Gastroesophageal sphincter (tissue), 4 donors: Measurements from ENCODE around the gene LCORL. TPM values are rescaled to one million over a fixed set of nuclear protein-coding genes. Genes with fewer than 3 reads are reported as not detected.
A peak's percentile ranks its signal among the peaks of the same experiment; 100 is the strongest.

ENCODE experiments used
- ATAC-seq: fragments of 150-250 bp; one replicate; pipeline ENCODE4 v1.9.1; 2016; ENCODE audit warnings: mild to moderate bottlenecking, moderate library complexity
- H3K27ac ChIP-seq, 4 donors: fragments of 200-600 bp; sonication (generic) in 3 of 4; 1 replicate in 3 of 4; 2 replicates in 1 of 4; pipeline ENCODE4 v1.5.1; 2016 to 2019
- H3K27me3 ChIP-seq: fragments of 200-600 bp; sonication (generic); one replicate; pipeline ENCODE4 v1.5.1; 2019
- H3K36me3 ChIP-seq, 2 donors: fragments of 200-600 bp; sonication (generic); one replicate each; pipeline ENCODE4 v1.5.1; 2019; ENCODE audit warnings: control low read depth in 1 of 2
- H3K4me1 ChIP-seq, 3 donors: fragments of 200-600 bp; sonication (generic); 1 replicate in 2 of 3; 2 replicates in 1 of 3; pipeline ENCODE4 v1.5.1; 2016 to 2019; ENCODE audit warnings: control low read depth in 2 of 3
- H3K4me3 ChIP-seq, 2 donors: fragments of 200-600 bp; sonication (generic); one replicate each; pipeline ENCODE4 v1.5.1; 2019; ENCODE audit warnings: mild to moderate bottlenecking in 1 of 2, moderate library complexity in 1 of 2
- H3K9me3 ChIP-seq, 3 donors: fragments of 200-600 bp; sonication (generic); one replicate each; pipeline ENCODE4 v1.5.1; 2017 to 2019; ENCODE audit warnings: control low read depth in 2 of 3
- CTCF ChIP-seq, 4 experiments: fragments of 200-600 bp in 2 of 4; fragments of 450-650 bp in 2 of 4; sonication (generic) in 1 of 4; IDR thresholded peaks; one replicate each; pipeline ENCODE4 v1.5.1; 2017 to 2019; ENCODE audit warnings: antibody characterized with exemption in 4 of 4, mild to moderate bottlenecking in 2 of 4, moderate library complexity in 2 of 4
- EP300 ChIP-seq: sonication (generic); formaldehyde crosslinking; IDR thresholded peaks from one replicate; pipeline ENCODE4 v1.6.1; 2017; ENCODE audit warnings: antibody characterized with exemption, mild to moderate bottlenecking
- POLR2A ChIP-seq, 2 donors: fragments of 450-650 bp; IDR thresholded peaks; one replicate each; pipeline ENCODE4 v1.6.1; 2017; ENCODE audit warnings: antibody characterized with exemption in 2 of 2, mild to moderate bottlenecking in 2 of 2, moderate library complexity in 1 of 2
- POLR2AphosphoS5 ChIP-seq: sonication (generic); formaldehyde crosslinking; IDR thresholded peaks from one replicate; pipeline ENCODE4 v1.6.1; 2017; ENCODE audit warnings: antibody characterized with exemption
- WGBS, 2 donors: methylation state at CpG; one replicate each; pipeline ENCODE4 v1.1.5; 2018; ENCODE audit warnings: low coverage in 1 of 2; 5-methylcytosine and 5-hydroxymethylcytosine counted together
- total RNA-seq, 4 donors: library from RNA; depleted of rRNA; stranded (reverse); fragments of >200 nt; gene quantifications; one replicate each; pipeline ENCODE4 v1.1.0, GENCODE V29; 2016

LCORL gene
- total RNA-seq, 4 donors from 2014 or later, result 8.5 to 14.7 (median 10.3) TPM

- no peak for ATAC-seq
- Histone ChIP-seq H3K4me3 (no peak overlapping the region), H3K27me3 (no peaks in the 10 kb centered on the region), H3K27ac (no peak overlapping the region), H3K36me3 (no peaks in the 10 kb centered on the region), H3K4me1 (peaks cover 6 to 37% (median 28%) of the 10 kb centered on the region in 3 donors), H3K9me3 (no peaks in the 10 kb centered on the region)
- TF ChIP-seq EP300, result no peak
- no peak for TF ChIP-seq POLR2A (IDR thresholded peaks at IDR 0.05)
- TF ChIP-seq CTCF (IDR thresholded peaks at IDR 0.05), result no peak
- no peak for TF ChIP-seq POLR2AphosphoS5
- 7 to 11% methylated on average over 3 of the region's 3 CpGs for WGBS, 2 donors
Observed at GRCh38 chr4:17812125-17812524, 209.4 kb downstream of the LCORL start.

- H3K4me3 ChIP-seq, result peak overlapping the region; percentile 29 to 89
- no peak for TF ChIP-seq EP300
- TF ChIP-seq POLR2A (IDR thresholded peaks at IDR 0.05), result no peak
- TF ChIP-seq CTCF (IDR thresholded peaks at IDR 0.05), result no peak
- no peaks in the 10 kb centered on the region for H3K36me3 ChIP-seq
- no peaks in the 10 kb centered on the region for H3K9me3 ChIP-seq
- peaks cover 6 to 47% (median 34%) of the 10 kb centered on the region in 3 donors for H3K4me1 ChIP-seq
- H3K27ac ChIP-seq, result peak overlapping the region in 2 of 4 donors; percentile 98
- H3K27me3 ChIP-seq, result no peaks in the 10 kb centered on the region
- no peak for ATAC-seq
- 0% methylated on average over 4 to 8 of the region's 48 CpGs for WGBS, 2 donors
Observed at GRCh38 chr4:17811078-17811603, 210.4 kb downstream of the LCORL start.

GRCh38 chr4:17810260-17811077, 211.1 kb downstream of the LCORL start, which contains the start of the genes DCAF16 and NCAPG:
DCAF16 (minus strand) TSS chr4:17810757; CDS start chr4:17804141, 6,616 bp downstream.
NCAPG (plus strand) TSS chr4:17810979; CDS start chr4:17811078, 99 bp downstream.
- Histone ChIP-seq H3K27ac (peak within 1 kb of the TSS; percentile 89 to 98 (median 94)), H3K4me3 (peak within 1 kb of the TSS; percentile 76 to 89), H3K27me3 (no peaks in the 10 kb centered on the region), H3K36me3 (no peaks in the 10 kb centered on the region), H3K9me3 (no peaks in the 10 kb centered on the region), H3K4me1 (peaks cover 6 to 53% (median 34%) of the 10 kb centered on the region in 3 donors)
- WGBS, 2 donors, result 0% methylated on average over 3 to 4 of the region's 69 CpGs
- ATAC-seq, result peak; percentile 100
- TF ChIP-seq EP300, result no peak
- peak in 1 of 4 experiments; percentile 6 for TF ChIP-seq CTCF (IDR thresholded peaks at IDR 0.05)
- TF ChIP-seq POLR2A (IDR thresholded peaks at IDR 0.05), result peak; percentile 82 to 90
- peak; percentile 98 for TF ChIP-seq POLR2AphosphoS5

GRCh38 chr4:17809667-17810066, 211.9 kb downstream of the LCORL start:
- H3K9me3 ChIP-seq, result no peaks in the 10 kb centered on the region
- H3K4me3 ChIP-seq, result peak overlapping the region; percentile 76 to 89
- ATAC-seq, result no peak
- 0 to 1% methylated on average over 7 of the region's 7 CpGs for WGBS, 2 donors
- H3K27ac ChIP-seq, result peak overlapping the region; percentile 89 to 98 (median 94)
- H3K27me3 ChIP-seq, result no peaks in the 10 kb centered on the region
- H3K36me3 ChIP-seq, result peaks cover 0 to 3% of the 10 kb centered on the region in 2 donors
- peaks cover 6 to 54% (median 34%) of the 10 kb centered on the region in 3 donors for H3K4me1 ChIP-seq
- TF ChIP-seq EP300 (no peak), POLR2A (IDR thresholded peaks at IDR 0.05) (no peak), POLR2AphosphoS5 (no peak), CTCF (IDR thresholded peaks at IDR 0.05) (no peak)
